PFSK-1 (cell line): ENCODE measurements around the gene RTF1.

ENCODE experiments used
- FOXP2 ChIP-seq: optimal IDR thresholded peaks from 2 replicates; pipeline ENCODE3; 2011; ENCODE audit warnings: borderline replicate concordance, control low read depth, inconsistent platforms; ENCODE audit not compliant: insufficient read depth; ENCODE audit errors: extremely low read length, extremely low read depth
- POLR2AphosphoS5 ChIP-seq: IDR thresholded peaks from 2 replicates; pipeline ENCODE4 v1.6.1; 2012; ENCODE audit warnings: low read depth, mild to moderate bottlenecking, control low read depth, low read length, moderate library complexity
- REST ChIP-seq, 2 experiments: IDR thresholded peaks; 2 replicates each; pipeline versions ENCODE4 v1.6.1 to v1.8.0; 2011 to 2012; ENCODE audit warnings: low read depth in 2 of 2, low read length in 2 of 2, control low read depth in 1 of 2, inconsistent platforms in 1 of 2, mild to moderate bottlenecking in 1 of 2, moderate library complexity in 1 of 2; ENCODE audit not compliant: insufficient read depth in 1 of 2
- SIN3A ChIP-seq: IDR thresholded peaks from 2 replicates; pipeline ENCODE4 v1.6.1; 2012; ENCODE audit warnings: mild to moderate bottlenecking, low read length, moderate library complexity, borderline replicate concordance; ENCODE audit not compliant: insufficient read depth
- TAF1 ChIP-seq: IDR thresholded peaks from 2 replicates; pipeline ENCODE4 v1.6.1; 2012; ENCODE audit warnings: low read length, control low read depth, borderline replicate concordance; ENCODE audit not compliant: insufficient read depth

Gene RTF1

DNA sequence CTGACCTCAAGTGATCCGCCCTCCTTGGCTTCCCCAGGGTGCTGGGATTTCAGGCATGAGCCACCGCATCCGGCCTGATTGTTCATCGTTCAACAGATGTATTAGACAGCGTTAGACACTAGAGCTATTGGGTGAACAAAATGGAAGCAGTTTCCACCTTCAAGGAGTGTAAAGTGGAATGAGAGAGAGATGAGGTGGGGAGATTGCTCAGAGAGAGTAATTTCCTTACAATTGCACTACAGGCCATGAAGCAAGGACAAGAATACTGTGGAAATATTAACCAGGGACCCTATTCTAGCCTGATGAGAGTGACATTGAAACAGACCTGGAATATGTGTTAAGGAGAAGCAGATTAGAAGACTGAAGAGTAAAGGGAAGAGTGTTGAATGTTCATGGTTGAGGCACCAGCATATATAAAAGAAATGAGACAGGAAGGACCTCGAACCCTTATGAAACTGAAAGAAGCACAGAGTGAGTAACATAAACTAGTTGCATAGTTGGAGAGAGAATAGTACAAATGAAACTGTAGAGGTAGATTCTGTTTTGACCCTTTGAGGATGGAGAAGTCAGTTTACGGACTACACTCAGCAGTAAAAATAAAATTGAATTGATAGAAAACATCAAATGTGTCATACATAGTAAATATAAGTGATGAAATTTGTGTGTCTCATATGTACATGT lies 7.2 kb downstream of the RTF1 start:
- TF ChIP-seq FOXP2: no peak
- no peak for TF ChIP-seq POLR2AphosphoS5
- no peak for TF ChIP-seq TAF1
- TF ChIP-seq SIN3A: no peak
- TF ChIP-seq REST (IDR thresholded peaks at IDR 0.05; ENCODE audit: insufficient read depth in 1 of 2, low read depth in 2 of 2, low read length in 2 of 2): no peak

GRCh38 chr15:41424809-41425208 lies 7.9 kb downstream of the RTF1 start:
- TF ChIP-seq SIN3A (no peak), POLR2AphosphoS5 (no peak)

DNA sequence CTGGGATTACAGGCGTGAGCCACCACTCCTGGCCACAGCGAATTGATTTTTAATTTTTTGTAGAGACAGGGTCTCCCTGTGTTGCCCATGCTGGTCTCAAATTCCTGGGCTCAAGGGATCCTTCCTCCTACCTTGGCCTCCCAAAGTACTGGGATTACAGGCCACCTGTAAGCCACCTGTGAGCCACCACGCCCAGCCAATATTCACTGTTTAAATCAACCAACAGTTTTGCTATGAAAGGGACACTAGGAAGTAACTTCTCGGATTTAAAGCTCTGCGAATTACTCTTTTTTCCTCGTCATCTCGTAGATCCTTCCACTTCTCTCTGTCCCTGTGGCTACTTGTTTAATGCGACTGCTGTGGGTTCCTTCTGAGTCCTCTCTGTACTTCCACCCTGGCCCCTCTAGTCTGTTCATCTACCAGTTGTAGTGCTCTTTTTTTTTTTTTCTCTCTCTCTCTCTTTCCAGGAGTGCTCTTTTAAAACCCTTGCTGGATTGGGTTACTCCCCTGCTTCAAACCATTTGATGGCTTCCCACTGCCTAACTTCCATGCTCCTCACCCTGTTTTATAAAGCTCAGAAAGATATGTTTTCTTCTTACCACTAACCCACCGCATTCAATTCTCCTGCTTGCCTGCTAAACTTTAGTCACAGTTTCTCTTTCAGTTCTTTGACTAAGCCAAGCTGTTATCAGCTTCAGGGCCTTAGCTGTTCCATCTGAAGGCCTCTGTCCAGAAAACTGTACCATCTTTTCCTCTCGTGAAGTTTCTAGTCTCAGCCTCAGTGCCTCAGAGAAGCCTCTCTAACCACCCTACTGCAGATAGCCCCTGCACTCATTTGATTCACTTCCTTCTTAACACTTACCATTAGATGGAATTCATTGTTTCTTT lies 12.4 kb downstream of the RTF1 start:
- TF ChIP-seq POLR2AphosphoS5 (no peak), TAF1 (no peak), REST (IDR thresholded peaks at IDR 0.05; ENCODE audit: insufficient read depth in 1 of 2, low read depth in 2 of 2, low read length in 2 of 2) (no peak), SIN3A (no peak), FOXP2 (no peak)

GRCh38 chr15:41435037-41435786 lies 18.3 kb downstream of the RTF1 start:
- TF ChIP-seq TAF1: no peak
- TF ChIP-seq POLR2AphosphoS5: no peak
- TF ChIP-seq SIN3A: no peak
- TF ChIP-seq REST (IDR thresholded peaks at IDR 0.05; ENCODE audit: insufficient read depth in 1 of 2, low read depth in 2 of 2, low read length in 2 of 2): no peak
- no peak for TF ChIP-seq FOXP2

GRCh38 chr15:41437448-41437847 lies 20.6 kb downstream of the RTF1 start:
- TF ChIP-seq TAF1 (no peak), REST (IDR thresholded peaks at IDR 0.05; ENCODE audit: insufficient read depth in 1 of 2, low read depth in 2 of 2, low read length in 2 of 2) (no peak), POLR2AphosphoS5 (no peak), SIN3A (no peak), FOXP2 (no peak)
